ENCODE measurements around the gene MCMBP. TPM values are rescaled to one million over a fixed set of nuclear protein-coding genes. Genes with fewer than 3 reads are reported as not detected.
"Not testable (repeated sequence)": the region's sequence is repeated elsewhere in the genome, so short reads cannot be mapped to it uniquely, and the experiment has no call there.

The MCMBP gene
- 62.7 TPM for total RNA-seq

- no peak for DNase-seq
Observed at GRCh38 chr10:119872610-119872859, at the start of gene MCMBP. MCMBP (minus strand) TSS chr10:119872843; CDS start chr10:119872584, 259 bp downstream.

DNA sequence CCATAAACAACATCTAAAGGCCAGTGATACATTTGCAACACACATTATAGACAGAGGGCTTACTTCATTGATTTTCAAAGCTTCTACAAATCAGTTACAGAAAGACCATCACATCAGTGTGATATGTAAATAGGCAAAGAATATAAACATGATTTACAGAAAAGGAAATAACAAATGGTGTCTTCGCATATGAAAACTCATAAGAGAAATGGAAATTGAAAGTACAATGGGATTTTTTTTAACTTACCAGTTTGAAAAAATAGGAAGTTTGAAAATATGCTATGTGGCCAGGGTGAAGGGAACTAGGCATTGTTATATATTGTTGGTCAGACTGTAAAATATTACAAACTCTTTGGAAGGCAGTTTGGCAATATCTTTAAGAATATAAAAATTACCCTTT, 47.2 kb upstream of the MCMBP start:
- no peak for DNase-seq

DNA sequence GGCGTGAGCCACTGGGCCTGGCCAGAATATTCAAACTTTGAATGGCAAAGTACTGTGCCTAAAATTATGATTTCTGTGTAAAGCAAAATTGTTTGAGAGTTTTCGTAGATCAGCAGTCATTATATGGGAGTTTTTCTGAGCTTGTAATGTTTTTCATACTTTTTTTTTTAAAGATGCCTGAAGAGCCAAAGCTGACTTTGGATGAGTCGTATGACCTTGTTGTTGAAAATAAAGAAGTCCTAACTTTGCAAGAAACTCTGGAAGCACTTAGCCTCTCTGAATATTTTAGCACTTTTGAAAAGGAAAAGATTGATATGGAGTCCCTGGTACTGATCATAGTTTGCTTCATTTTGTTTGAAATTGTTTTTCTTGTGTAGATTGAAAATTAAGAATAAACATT, 46.6 kb upstream of the MCMBP start:
- DNase-seq: no peak

GRCh38 chr10:119917777-119918176, 45.1 kb upstream of the MCMBP start:
- no peak for DNase-seq

- no peak for DNase-seq
Observed at GRCh38 chr10:119910689-119911088, 38.0 kb upstream of the MCMBP start.

DNA sequence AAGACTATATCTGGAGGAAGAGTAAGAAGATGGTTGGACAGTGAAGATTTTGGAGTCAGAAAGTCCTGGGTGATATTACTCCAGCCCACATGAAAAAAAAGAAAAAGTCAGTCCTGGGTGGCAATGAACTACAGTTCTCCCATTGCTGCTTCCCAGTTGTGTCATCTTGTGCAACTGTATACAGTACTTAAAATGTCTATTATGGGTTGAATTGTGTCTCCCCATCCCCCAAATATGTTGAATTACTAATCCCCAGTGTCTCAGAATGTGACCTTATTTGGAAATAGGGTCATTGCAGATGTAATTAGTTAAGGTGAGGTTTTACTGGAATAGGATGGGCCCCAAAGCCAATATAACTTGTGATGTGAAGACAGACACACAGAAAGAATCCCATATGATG, 35.5 kb upstream of the MCMBP start:
- DNase-seq: no peak

- DNase-seq: not testable (repeated sequence)
Observed at GRCh38 chr10:119907695-119908094, 35.1 kb upstream of the MCMBP start.

- DNase-seq: no peak
Observed at GRCh38 chr10:119903946-119904666, 31.5 kb upstream of the MCMBP start.

DNA sequence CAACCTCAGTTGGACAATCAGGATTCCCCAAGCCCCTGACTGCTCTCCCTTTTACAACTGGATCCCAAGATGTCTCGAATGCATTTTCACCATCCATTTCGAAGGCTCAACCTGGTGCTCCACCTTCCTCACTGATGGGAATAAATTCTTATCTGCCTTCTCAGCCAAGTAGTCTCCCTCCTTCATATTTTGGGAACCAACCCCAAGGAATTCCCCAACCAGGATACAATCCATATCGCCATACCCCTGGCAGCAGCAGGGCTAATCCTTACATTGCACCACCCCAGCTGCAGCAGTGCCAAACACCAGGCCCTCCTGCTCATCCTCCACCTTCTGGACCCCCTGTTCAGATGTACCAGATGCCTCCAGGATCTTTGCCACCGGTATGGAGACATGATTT, 25.9 kb upstream of the MCMBP start:
- DNase-seq: no peak

GRCh38 chr10:119896937-119897770, 24.5 kb upstream of the MCMBP start:
- no peak for DNase-seq

- DNase-seq: no peak
Observed at GRCh38 chr10:119896061-119896655, 23.5 kb upstream of the MCMBP start.

GRCh38 chr10:119893845-119894427, 21.3 kb upstream of the MCMBP start:
- no peak for DNase-seq

GRCh38 chr10:119893074-119893473, 20.4 kb upstream of the MCMBP start:
- no peak for DNase-seq

DNA sequence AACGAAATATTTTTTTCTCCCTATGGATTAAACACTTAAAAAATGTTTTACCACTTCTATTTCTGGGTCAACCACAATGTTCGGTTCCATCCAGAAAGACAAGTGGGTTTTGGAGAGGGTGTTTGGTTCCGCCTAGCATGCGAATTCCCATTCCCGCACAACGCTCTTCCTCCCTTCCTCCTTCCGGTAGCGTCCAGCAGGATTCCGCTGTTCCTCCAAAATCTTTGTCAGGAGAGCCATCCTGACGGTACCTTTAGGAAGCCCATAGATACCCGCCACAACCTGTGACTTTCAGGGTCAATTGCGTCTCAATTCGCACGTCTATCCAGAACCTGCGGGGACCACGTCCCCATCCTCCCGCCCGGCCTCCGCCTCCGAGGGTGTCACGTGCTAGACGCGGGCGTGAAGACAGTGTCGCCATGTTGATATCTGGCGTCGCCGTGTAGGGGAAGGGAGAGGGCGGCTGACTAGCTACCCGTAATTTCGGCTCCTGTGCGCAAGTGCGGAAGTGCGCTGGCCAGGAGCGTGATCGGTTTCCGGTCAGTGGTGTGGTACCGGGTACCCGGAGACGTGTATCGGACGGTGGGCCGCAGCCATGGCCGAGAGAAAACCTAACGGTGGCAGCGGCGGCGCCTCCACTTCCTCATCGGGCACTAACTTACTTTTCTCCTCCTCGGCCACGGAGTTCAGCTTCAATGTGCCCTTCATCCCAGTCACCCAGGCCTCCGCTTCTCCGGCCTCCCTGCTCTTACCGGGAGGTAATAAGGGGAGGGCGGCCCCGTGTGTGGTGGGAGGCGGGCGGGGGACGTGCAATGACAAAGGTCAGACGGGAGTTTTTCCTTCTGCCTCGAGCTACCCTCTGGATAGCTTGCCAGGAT, 19.8 kb upstream of the MCMBP start, which contains the start of gene SEC23IP:
Gene SEC23IP (plus strand): TSS at position 543 of the 878 bp plus-strand sequence. CDS start 53 bp downstream, at position 596.
- DNase-seq: peak; percentile 97

GRCh38 chr10:119891849-119892187, 19.2 kb upstream of the MCMBP start:
- DNase-seq: not testable (repeated sequence)

GRCh38 chr10:119890307-119890706, 17.7 kb upstream of the MCMBP start:
- DNase-seq: not testable (repeated sequence)

DNA sequence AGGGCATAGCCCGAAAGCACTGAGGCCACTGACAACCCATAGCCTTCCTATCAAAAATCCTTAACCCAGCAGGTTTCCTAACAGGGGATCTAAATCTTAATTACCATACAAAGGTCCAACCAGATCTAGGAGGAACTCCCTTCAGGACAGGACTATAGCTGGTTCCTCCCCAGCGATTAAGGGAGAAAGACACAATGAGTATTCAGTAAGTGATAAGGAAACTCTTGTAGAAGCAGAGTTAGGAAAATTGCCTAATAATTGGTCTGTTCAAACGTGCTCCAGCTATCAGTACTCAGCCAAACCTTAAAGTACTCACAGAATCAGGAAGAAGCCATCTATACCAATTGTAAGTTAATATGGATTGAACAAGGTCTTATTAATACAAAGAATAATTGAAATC, 16.6 kb upstream of the MCMBP start:
- not testable (repeated sequence) for DNase-seq

DNA sequence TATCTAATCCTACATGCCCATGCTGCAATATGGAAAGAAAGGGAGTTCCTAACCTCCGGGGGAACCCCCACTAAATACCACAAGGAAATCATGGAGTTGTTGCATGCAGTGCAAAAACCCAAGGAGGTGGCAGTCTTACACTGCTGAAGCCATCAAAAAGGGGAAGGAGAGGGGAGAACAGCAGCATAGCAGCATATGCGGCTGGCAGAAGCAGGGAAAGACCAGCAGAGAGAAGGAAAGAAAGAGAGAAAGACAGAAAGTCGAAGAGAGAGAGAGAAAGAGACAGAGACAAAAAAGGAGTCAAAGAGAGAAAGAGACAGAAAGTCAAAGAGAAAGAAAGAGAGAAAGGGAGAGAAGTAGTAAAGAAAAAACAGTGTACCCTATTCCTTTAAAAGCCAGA, 16.1 kb upstream of the MCMBP start:
- not testable (repeated sequence) for DNase-seq

DNA sequence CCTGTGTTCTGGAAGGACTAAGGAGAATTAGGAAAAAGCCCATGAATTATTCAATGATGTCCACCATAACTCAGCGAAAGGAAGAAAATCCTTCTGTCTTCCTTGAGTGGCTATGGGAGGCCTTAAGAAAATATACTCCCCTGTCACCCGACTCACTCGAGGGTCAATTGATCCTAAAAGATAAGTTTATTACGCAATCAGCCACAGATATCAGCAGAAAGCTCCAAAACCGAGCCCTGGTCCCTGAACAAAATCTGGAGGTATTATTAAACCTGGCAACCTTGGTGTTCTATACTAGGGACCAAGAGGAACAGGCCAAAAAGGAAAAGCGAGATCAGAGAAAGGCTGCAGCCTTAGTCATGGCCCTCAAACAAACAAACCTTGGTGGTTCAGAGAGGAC, 13.4 kb upstream of the MCMBP start:
- DNase-seq: not testable (repeated sequence)

DNA sequence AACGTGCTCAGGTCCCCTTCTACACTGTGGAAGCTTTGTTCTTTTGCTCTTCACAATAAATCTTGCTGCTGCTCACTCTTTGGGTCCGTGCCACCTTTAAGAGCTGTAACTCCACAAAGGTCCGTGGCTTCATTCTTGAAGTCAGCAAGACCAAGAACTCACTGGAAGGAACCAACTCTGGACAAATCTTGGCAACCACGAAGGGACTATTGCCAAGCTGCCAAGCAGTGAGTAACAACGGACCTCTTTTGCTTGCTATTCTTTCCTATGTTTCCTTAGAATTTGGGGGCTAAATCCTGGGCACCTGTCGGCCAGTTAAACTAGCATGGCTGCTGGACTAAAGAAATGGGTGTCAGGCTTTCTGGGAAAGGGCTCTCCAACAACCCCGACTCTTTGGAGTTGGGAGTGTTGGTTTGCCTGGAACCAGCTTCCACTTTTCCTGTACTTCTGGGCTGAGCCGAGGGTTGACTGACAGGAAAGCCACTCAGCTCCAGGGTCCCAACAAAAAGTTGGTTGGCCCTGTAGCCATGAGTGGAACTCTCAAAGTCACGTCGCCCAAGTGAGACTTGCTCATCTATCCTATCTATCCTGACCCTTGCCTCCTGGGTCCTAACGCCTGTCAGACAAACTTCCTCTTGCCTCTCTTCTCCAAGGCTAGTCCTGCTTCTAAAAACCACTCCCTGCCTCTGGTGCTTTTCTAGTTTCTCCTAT, 11.4 kb upstream of the MCMBP start:
- DNase-seq: not testable (repeated sequence)

GRCh38 chr10:119878524-119878923, 5.9 kb upstream of the MCMBP start:
- no peak for DNase-seq
